HG03103 (cell line): ENCODE measurements around the gene P3H2.

Experiments
- ATAC-seq: cut with Tn5 transposase; IDR thresholded peaks from one replicate; pipeline ENCODE4 v1.9.1; 2021; ENCODE audit warnings: low read depth; ENCODE audit not compliant: unreplicated experiment

P3H2 gene

DNA sequence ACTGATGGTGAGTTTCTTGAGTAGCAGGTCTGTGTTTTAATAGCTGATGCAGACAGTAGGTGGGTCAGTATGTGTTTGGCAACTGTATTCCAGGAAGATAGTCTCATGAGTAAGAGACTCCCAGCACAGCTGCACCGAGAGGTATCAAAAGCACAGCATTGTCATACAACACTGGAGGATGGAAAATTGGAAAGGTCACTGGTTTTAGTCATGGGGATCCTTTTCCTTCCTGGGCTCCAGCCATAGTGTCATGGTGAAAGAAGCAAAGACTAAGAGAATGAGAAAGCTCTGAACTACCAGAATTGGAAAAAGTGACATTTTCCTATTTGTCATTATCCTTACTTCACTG, 61.5 kb downstream of the P3H2 start:
- ATAC-seq = no peak

DNA sequence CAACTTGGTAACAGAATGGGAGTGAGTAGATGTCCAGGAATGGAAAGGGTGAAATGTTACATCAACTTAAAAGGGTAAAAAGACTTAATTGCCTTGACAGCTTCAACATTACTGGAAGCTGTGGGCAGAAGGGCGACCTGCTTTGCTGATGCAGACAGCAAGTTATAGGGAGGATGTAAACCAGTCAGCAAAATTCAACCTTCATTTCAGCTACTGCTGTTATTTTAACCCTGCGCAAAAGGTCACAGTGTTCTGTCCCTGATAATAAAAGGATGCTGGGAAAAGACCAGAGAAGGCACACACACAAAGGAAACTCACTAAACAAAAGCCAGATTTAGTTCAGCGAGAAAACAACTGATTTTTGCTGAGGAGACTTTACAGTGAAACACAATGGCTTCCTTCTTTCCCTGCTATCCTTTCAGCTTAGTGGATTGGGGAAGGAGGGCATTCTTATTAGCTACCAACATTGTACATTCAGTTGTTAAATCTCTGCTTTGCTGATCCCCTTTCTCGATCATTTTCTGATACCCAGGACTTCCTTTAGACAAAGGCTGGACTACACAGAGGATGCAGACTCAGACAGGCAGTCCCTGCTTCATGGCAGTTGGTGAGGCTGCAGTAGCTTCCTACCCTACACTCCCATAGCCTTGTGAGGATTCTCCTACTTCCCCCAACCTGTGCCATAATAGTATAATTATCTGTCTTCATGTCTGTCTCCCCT, 62.0 kb downstream of the P3H2 start:
- no peak for ATAC-seq

DNA sequence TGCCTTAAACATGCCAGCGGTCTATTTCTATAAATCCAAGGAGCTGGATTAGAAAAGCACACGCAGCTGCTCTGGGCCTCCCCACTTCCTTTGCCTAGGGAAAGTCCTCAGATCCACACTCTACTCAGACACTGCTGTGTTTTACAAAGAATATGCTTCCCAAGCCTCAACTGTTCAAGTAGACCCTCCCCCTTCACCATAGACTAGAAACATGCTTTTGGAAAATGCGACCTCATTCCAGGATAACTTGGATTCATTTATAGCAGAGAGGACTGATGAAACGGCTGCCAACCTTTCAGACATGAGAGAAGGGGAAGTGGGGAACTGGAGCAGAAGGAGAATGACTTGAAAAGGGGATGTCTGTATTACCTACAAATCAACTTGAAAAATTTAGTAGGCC, 64.0 kb downstream of the P3H2 start:
- ATAC-seq = no peak

DNA sequence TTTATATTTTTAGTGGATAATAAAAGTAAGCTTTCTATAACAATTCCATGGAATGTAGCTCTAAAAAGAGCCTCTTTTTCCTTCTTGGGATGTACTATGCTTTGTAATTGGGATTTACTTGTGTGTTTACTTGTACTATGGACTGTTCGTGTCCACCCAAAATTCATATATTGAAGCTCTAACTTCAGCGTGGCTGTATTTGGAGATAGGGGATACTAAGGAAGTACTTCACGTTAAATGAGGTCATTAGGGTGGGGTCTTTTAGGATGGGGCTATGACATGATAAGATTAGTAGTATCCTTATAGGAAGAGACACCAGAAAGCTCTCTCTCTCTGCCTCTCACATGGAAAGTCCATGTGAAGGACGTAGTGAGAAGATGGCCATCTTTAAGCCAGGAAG, 64.9 kb downstream of the P3H2 start:
- no peak for ATAC-seq

DNA sequence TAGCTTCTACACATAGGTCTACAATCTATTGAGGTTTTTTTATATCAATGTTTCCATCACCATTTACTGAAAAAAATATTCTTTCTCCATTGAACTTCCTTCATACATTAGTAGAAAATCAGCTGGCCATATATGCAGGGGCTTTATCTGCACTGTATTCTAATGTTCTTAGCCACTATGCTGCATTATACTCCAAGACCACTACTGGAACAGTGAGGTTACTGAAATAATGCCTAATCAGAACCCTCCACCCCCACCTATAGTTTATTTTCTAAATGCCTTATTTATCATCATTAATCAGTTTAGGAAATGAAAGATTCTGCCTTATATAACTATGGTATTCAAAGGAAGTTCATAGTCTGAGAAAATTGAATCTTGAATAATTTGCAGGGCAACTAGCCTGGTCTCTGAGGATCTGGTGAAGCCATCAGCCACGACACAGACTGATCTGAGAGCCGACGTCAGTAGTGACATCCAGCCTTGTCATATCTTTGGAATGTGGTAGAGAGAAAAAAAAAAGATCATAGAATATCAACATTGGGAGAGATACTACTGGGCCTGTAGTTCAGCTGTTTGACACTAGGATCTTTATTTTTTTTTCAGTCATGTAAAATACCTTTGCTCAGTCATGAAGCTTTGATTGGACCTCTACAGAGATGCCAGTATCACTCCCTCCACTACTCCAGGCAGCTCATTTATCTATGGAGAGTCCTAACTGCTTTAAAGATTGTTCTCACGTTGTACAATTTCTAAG, 66.6 kb downstream of the P3H2 start:
- ATAC-seq = no peak

DNA sequence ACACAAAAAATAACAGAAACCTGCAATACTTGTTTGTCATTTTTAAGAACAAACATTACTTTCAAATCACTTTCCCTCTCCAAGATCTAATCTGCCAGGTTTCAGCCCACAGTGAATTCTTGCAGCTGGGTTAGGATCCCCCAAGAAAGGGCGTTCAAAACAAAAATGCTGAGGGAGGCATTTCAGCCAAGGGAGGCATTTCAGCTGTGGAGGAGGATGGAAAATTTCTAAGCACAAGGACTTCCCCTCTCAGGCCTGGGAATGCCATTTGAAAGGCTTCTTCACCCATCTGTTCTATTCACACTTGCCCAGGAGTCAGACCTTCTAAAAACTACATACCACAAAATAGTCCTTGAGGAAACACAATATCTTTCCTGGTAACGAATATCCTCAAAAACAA, 69.1 kb downstream of the P3H2 start:
- ATAC-seq = no peak

DNA sequence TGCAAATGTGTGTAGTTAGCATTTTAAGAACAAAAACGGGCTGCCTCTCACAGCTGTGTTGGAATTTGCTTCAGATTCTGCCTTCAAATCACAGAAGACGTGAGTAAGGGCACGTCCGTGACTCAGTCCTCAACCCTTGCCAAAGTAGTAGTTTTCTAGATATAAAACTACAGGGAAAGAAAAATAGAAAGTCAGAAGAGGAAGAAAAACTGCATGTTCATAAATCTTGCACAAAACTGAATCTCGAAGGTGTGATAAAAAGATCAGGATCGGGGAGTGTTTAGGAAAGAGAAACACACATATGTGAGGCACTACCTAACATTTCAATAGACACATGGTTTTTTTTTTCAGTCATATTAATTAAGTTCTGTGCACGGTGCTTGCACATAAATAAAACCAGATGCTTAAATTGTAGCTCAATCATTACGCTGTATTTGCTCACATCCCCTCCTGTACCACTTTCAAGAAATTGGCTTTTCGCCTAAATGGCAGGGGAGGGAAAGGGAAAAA, 71.7 kb downstream of the P3H2 start:
- no peak for ATAC-seq

DNA sequence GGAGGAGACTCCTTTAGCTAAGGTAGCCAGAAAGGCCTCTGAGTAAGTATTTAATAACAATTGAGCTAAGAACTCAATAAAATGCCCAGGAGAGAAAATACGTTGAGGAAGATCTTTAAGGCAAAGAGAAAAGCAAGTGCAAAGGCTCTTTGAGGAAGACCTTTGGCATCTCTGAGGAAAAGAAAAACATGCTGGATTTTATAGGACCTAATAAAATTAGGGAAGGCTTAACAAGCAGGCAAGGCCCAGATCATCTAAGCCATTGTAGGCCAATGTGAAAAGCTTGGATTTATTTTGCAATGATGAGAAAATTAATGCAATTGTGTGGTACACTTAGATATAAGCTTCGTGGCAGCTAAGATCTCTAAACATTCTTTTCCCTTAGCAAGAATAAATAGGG, 75.7 kb downstream of the P3H2 start:
- ATAC-seq = no peak

DNA sequence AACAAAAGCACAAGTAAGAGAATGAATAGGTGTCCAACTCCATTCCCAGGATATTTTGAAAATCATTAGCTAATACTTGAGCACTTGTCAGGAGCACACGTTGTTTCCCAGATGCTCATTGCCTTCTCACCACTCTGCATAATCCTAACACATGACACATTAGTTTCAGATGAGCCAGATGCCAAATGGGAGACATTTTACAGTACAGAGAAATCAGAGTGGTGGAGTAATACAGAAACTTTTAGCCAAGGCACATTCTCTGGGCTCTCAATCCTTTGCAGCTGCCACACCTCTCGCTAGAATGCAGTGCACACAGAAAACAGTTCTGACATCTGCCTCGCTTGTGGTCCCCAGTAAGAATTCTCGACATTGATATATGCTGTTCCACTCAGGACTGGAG, 76.6 kb downstream of the P3H2 start:
- ATAC-seq = no peak

DNA sequence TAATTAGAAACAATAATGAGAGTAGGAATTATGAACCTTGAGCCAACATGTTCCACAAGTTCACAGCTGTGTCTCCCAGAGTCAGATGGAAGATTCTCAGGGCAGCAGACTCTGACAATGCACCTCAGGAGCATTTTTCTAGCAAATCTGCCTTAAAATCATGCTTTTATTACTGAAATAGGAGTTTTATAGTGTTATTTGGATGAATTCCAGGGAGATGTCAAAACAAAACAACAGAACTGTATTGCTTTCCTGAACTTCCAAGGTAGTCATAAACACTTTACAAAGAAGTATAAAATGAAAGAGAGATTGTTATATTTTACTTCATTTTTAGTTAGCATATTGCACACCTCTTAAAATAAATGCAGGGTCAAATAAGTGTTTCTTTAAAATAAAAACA, 77.0 kb downstream of the P3H2 start:
- no peak for ATAC-seq

DNA sequence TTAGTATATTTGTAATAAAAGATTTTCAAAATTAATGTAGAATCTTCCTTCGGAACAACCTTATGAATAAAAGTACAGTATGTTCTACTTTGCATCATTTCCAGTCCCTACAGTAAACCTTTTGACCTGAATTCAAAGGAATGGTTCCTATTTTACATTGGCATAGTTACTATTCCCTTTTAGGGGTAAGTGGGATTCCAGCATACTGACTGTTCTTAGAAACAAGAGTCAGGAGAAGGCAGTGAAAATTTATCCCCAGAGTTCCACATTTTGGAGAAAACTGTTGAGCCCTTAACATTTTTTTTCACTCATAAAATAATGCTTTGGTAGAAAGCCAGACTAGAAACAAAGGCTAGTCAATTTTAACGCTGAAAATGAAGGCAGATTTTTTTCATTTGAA, 78.1 kb downstream of the P3H2 start:
- no peak for ATAC-seq

DNA sequence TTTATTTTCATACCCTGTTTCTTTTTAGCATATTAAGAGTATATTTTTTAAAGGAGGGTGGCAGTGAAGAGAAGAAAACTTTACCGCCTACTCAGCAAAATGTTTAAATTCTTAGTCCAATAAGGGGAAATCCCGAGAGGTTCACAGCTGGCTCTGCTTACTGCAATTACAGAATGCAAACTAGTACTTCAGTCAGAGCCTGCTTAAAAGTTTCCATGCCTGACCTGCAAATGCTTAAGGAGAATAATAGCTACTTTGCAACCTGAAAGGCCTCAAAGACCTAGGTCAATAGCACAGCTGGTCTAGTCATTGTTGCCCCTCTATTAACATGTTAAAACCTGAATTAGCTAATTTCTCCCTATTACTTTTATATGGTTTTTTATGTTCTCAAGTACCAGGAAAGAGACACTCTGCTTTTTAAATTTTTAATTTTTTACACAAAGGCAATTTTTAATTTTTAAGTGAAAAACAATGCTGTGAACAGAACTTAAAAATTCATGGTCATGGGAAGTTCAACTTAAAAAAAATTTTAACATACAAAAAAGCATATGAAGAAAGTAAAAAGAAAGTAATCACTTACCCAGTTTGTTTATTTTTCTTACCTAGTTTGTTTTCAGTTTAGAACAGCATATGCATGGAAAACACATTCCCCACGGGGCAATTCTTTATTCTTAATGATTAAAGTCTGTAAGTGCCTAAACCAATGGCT, 79.2 kb downstream of the P3H2 start:
- ATAC-seq = no peak

DNA sequence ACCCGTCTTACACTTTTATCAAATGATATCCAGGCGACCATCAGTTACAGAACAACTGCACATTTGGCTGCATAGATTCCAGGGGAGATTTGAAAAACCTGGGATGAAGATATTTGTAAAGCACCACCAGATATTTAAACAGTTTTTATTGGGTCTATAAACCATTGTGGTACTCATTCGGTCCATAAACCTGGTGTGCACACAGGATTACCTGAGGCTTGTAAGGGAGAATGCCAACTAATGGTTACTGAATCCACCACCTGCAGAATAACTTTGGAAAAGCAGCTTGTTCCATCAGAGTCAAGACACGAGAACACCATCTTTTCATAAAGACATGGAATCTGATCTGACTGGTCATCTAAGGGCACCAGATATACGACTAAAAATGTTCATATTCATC, 80.6 kb downstream of the P3H2 start:
- no peak for ATAC-seq

DNA sequence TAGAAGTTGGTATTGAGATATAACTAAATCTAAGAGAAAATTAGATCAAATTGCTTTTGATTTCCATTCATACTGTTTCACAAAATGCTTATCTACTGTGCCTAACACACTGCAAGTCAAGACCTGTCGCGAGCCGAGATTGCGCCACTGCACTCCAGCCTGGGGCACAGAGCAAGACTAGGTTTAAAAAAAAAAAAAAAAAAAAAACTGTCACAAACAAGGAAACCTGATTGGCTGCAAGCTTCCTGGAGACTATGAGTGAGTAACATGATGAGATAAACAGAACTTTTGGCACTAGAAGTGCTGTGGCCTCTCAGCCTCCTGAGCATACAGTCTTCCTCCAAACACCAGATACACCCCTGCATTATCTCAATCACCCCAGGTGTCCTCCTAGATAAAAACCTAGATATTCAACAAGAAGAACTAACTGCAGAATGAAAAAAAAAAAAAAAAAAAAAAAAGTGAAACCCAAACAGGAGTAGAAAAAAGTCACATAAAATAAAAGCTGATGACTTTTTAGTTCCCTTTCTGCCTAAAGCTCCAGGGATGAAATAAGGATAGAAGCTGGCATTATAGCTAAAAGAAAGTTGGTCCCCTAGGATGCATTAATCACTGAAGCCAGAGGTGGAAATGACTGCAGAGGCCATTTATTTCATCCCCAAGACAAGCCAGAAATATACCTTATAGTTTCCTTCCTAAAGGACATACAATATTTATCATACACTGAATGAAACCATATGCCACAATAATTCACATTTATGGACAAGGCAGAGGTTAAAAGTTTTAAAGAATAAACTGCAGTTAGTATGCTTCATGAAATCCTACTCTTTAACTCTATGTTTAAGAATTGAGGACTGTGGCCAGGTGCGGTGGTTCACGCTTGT, 82.4 kb downstream of the P3H2 start:
- ATAC-seq = no peak

DNA sequence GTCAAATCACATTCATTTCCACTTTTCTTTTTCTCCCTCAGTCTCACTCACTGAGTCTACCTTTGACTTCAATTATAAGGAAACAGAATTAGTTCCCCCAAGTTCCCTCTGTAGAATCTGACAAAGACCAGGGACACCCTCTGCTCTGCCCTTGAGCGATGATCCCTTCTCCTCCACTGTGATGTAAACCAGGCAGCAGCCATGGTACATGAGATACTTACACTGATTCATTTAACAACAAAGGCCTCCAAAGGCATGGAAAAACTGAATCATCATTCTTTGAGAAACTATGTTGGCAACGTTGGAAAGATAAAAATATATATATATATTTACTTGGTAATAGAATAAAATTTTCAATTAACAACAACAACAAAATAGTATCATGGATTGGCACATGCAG, 84.1 kb downstream of the P3H2 start:
- no peak for ATAC-seq

DNA sequence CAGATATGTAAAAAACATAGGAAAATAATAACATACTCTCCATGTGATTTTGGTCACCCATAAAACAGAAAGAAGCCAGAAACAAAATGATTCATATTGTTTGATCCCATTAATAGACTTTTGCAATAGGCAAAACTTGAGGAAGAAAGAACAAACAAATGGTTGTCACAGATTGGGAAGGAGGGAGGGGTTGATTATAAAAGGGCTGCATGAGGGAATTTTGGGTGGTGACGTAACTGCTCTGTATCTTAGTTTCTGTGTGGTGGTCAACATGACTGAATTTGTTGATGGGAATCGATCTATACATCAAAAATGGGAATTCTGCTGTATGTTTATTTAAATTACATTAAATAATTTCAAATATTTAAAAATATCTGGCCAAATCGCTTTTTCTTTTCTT, 86.3 kb downstream of the P3H2 start:
- ATAC-seq = no peak

DNA sequence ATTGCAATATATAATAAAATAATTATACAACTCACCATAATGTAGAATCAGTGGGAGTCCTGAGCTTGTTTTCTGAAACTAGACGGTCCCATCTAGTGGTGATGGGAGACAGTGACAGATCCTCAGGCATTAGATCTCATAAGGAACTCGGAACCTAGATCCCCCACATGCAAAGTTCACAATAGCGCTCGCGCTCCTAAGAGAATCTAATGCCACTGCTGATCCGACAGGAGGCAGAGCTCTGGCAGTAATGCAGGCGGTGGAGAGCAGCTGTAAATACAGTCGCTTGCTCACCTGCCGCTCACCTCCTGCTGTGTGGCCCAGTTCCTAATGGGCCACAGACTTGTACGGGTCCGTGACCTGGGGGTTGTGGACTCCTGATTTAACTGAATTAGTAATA, 87.8 kb downstream of the P3H2 start:
- no peak for ATAC-seq

DNA sequence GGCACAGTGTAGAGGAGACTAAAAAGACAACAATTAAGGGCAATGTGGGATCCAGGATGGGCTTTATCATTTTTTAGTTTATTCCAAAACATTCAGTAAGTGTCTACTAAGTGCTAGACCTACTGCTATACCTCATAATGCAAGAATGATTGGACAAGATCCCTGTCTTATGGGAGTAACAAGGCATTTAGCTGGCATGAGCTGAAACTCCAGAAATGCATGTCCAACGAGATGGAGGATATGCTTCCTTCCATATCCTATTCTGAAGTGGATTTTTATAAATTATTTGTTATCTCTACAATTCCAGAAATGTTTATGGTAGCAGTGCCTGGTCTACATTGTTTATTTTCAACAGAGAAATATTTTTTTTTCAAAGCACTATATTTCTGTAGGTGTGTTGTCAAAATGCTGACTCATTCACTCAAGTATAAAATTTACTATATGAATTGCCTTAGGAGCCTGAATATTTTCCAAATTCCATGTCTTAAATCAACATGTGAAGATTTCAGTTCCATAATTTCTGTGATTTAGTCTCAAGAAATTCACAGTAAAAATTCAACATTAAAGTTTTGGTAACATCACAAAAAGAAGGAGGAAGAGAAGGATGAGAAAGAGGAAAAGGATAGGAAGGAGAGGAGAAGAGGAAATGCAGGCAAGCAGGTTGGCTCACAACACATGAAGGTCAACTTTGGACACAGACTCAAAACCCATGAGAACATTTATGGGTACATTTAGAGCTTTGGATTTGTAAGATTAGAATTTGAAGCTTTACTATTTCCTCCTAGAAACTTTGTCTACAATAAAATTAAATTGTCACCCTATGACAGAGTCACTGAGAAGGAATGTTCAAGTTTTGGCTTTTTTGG, 88.6 kb downstream of the P3H2 start:
- no peak for ATAC-seq

DNA sequence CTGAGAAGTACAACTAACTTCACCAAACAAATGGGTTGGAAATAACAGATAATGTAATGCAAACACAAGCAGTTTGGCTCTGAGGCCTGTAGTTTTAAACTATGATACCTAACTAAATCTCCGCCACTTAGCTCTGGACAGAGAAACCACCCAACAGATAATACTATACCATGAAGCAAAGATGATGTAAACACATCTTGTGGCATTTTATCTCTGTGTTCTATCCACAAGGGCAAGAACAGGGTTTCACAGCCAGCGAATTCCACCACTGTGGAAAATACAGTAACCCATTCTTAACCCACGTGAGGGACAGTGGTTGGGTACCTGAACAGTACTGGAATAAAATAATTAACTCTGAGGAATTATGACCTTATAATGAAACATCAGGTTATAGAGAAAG, 93.6 kb downstream of the P3H2 start:
- no peak for ATAC-seq

DNA sequence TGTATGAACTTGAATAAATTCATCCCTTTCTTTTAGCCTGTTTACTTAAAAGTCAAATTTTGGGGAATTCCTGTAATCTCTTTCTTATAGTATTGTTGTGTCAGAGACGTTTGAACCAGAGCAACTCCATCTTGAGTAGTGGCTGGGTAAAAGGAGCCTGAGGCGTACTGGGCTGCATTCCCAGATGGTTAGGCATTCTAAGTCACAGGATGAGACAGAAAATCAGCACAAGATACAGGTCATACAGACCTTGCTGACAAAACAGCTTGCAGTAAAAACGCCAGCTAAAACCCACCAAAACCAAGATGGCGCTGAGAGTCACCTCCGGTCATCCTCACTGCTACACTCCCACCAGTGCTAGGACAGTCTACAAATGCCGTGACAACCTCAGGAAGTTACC, 94.5 kb downstream of the P3H2 start:
- no peak for ATAC-seq
